GM18511 (cell line): Measurements from ENCODE around the gene TEDDM1.
A peak's percentile ranks its signal among the peaks of the same experiment; 100 is the strongest.
"Not testable (repeated sequence)": the region's sequence is repeated elsewhere in the genome, so short reads cannot be mapped to it uniquely, and the experiment has no call there.

Source experiments
- ATAC-seq: cut with Tn5 transposase; IDR thresholded peaks from one replicate; pipeline ENCODE4 v1.9.1; 2021; ENCODE audit warnings: mild to moderate bottlenecking, moderate library complexity; ENCODE audit not compliant: unreplicated experiment

Gene TEDDM1, protein sequence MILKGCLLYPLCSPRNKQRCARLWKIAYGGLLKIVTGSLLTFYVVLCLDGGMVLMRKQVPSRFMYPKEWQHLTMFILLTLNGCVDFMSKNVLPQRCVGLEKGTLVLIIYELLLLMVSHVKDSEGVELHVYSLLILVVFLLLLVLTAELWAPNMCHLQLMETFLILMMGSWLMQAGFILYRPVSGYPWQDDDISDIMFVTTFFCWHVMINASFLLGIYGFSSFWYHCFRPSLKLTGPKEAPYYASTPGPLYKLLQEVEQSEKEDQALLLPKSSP

DNA sequence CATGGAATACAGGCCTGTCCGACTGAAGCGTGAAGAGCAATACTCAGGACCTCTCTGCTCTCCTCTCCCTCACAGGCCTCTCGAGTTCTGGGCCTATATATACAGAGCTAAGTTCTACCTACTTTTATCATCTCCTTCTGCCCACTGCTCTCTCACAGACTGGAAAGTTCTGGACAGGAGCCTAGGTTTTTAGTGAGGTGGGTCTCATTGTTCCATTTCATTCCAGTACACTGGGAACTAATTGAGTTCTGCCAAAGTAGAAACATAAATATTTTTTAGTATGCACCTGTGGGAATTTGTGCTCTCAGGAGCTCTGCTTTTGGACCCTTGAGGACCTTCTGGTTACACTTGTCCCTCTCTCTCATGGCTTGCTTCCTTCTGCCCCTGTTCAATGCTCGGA is at the start of gene TEDDM1:
Gene TEDDM1, minus strand, starts transcription at position 101 of the 400 bp plus-strand sequence. CDS start 182 bp downstream, outside the sequence.
- no peak for ATAC-seq

DNA sequence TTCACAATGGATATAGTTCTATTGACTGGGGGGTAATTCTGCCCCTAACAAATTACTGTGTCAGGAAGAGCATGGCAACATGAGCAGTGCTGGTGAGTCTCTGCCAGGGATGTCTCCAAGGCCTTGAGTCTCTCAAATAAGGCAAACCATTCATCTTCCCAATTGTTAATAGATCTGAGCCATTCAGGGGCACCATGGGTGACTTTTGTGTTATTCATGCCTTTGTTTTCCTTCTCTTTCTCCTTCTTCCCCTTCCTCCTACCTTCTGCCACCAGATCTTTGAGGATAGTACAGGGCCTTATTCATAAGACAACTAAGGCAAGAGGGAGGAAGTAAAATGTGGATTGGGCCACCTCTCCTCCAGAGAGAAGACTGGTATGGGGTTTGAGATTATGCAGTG is 49.6 kb upstream of the TEDDM1 start, which contains the start of gene RGSL1:
Gene RGSL1, plus strand, starts transcription at position 60 of the 400 bp plus-strand sequence. Its CDS starts 20 bp downstream, at position 80.
- ATAC-seq, result no peak

DNA sequence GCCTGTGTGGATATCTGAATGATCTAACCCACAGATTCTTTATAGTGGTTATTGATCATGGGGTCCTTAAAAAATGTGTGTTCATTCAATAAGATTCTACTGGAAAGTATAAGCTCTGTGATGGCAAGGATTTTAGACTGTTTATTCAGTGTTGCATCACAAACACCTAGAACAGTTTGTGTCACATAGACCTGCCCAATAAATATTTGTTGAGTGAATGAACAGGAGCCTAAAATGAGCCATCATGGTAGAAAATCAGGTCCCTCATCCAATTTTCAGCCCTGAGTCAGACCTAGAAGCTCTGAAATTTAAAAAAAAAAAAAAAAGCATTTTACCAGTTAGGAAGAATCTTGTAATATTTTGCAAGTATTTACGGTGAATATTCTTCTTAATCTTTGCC is 47.2 kb upstream of the TEDDM1 start:
- no peak for ATAC-seq

DNA sequence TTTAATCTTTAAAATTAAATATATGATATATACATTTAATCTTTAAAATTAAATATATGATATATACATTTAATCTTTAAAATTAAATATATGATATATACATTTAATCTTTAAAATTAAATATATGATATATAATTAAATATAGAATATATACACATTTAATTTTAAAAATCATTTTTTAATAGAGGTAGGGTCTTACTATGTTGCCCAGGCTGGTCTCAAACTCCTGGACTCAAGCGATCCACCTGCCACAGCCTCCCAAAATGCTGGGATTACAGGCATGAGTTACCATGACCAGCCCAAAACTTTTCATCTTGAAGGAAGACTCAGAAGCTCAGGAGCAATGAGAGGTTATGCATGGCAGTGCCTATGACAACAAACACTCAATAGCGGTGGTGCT is 46.7 kb upstream of the TEDDM1 start:
- not testable (repeated sequence) for ATAC-seq

DNA sequence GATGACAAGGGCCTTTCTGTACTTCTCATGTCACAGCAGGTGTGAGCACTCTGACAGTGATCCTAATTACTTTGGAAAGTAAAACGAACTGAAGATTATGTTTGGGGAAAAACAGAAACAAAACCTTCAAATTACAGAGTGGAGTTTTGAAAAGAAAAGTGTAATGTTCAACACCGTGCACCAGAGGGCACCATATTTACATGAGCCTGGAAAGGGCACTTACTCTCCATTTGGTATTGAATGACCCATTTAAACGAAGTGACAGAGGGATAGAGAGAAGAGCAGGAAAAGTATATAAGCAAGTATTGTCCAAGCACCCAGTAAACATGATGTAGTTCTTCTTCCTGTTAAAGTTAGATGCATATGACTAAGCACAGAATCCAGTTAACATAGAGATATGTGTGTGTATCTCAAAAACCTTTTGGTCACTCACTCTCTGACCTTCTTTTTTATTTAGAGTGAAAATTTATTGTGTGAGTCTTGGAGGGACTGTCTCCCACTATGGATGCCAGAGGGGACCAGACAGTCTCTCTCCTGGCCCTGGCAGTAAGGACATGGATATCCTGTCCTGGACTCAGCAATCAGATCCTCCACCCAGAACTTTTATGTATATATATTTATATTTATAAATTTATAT is 45.7 kb upstream of the TEDDM1 start:
- ATAC-seq, result peak; percentile 68

DNA sequence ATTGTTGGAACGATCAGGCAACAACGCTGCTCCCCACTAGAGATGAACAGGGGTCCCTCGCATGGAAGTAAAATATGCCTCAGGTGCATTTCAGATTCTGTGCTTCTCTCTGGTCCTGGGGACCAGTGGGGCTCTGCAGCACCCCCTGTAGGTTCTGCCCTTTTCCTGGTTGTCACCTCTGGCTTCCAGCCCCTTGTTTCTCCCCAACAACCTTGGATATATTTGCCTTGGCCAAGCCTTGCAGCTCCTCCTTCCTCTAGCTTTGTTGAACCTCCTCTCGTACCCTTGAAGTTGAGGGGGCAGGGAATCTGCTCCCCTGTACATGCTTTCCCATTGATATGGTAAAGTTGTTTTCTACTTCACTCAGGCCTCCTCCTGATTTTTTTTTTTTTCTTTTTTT is 44.0 kb upstream of the TEDDM1 start:
- ATAC-seq, result no peak

DNA sequence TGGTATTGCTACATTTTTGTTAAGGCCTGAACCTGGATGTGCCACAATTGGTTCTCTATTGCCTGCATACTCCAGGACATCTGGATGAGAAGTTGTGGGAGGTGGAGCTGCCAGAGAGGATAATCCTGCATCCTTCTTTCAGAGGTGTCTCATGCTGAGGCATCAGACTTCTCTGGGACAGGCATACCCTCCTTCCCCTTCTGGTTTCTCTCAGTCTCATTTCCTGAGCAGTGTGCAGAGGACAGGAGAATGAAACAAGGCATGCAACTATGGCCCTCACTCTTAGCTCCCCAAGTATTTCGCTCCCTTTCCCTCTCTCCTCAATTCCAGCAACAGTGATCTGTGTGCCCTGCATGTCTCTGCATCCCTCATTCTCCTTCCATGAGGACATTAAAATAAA is 41.9 kb upstream of the TEDDM1 start:
- no peak for ATAC-seq

DNA sequence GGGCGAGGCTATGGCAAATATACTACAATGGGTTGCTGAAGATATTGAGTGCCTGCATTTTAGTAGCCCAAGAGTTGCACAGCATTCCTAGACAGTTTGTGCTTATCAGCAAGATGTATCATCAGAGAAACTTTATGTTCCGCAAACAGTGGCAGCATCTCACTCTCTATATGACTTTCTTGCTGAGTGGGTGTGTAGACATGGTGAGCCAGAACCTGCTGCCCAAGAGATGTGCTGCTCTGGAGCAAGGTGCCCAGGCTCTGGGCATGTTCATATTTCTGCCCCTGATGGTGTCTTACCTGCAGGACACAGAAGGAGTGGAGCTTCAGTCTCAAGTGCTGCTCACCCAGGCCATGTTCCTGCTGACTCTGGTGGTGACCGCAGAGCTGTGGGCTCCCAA is 41.3 kb upstream of the TEDDM1 start:
- ATAC-seq, result no peak

DNA sequence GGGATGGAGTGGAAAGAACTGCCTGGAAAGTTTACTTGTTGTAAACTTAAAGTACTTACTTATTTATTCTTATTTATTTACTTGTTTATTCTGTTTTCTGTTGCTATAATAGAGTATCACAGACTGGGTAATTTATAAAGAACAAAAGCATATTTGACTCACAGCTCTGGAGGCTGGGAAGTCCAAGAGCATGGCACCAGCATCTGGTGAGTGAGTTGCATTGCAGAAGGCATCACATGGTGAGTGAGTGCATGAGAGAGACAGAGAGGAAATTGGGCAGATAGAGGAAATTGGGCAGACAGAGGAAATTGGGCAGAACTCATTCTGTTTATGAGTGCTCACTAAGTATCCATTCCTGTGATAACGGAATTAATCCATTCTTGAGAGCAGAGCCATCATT is 37.9 kb upstream of the TEDDM1 start:
- no peak for ATAC-seq

DNA sequence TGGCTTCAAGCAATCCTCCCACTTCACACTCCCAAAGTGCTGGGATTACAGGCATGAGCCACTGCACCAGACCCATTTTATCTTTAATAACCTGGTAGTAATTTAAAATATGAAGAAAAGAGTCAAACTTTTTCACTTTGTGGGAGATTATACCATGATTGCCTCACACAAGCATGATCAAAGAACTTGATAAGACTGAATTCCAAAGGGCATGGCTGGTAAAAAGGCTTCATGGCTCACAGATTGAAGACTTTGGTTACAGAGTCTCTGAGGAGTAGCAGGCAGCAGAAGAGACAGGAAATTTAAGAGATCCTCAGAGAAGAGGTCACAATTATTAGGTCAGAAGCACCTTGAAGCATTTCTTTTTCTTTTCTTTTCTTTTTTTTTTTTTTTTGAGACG is 33.1 kb upstream of the TEDDM1 start:
- ATAC-seq, result no peak

DNA sequence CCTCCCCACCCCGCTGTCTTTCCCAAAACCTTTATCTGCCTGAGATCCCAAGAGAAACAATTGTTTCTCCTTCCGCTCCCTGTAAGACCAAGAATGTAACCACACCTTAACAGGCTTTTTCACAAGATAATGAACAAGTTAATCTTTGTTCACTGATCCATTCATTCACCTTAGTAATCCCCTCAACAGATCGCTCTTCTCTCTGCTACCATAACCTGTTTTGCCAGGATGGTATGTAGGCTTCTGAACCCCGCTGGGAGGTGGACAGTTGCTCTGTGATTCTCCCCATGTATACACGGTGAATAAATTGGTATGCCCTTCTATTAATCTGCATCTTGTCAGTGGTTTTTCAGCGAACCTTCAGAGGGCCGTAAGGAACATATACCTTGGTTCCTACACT is 30.8 kb upstream of the TEDDM1 start:
- ATAC-seq, result no peak

DNA sequence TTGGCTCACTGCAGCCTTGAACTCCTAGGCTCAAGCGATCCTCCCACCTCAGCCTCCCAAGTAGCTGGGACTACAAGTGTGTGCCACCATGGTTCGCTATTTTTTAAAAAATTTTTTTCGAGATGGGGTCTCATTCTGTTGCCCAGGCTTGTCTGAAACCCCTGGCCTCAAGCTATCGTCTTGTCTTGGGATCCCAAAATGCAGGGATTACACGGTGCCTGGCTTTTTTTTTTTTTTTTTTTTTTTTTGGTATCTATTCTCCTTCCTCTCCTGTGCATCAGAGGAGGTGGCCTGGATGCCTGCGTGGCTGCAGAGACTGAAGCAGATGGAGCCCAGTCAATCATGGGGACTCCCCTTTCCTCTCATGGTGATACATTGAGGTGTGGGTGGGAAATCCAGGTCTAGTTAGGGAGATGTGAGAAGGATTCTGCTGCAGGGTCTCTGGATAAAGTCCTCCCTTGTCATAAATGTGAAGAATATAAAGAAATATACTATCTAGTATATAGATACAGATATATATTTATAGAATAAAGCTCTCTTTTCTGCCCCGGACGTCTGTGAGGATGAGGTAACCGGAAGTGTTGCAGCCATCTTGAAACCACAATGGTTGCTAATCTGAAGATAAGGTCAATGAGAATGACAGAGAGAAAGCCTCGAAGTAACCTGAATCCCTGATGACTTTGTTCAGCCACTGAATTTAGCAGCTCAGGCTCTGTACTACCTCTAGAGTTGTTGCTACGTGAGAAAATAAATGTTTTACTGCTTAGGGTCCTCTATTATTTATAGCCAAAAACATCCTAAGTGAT is 30.0 kb upstream of the TEDDM1 start:
- ATAC-seq, result peak; percentile 44

DNA sequence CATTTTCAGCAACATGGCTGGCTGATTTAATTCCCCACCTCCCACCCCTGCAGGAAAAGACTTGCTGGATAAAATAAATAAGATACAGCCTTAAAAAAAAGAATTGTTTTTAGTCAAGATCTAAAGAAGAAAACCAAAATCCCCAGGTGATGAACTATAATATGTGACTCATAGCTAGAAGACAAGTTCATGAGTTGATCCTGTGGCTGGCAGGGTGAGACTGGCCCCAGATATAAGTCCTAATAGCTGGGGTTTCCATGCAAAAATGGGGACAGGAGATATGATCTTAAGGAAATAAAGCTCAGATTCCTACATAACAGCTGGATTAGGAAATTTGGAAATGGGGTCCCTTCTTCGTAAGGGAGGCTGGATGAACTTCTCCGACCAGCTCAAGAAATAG is 27.6 kb upstream of the TEDDM1 start:
- peak; percentile 30 for ATAC-seq

DNA sequence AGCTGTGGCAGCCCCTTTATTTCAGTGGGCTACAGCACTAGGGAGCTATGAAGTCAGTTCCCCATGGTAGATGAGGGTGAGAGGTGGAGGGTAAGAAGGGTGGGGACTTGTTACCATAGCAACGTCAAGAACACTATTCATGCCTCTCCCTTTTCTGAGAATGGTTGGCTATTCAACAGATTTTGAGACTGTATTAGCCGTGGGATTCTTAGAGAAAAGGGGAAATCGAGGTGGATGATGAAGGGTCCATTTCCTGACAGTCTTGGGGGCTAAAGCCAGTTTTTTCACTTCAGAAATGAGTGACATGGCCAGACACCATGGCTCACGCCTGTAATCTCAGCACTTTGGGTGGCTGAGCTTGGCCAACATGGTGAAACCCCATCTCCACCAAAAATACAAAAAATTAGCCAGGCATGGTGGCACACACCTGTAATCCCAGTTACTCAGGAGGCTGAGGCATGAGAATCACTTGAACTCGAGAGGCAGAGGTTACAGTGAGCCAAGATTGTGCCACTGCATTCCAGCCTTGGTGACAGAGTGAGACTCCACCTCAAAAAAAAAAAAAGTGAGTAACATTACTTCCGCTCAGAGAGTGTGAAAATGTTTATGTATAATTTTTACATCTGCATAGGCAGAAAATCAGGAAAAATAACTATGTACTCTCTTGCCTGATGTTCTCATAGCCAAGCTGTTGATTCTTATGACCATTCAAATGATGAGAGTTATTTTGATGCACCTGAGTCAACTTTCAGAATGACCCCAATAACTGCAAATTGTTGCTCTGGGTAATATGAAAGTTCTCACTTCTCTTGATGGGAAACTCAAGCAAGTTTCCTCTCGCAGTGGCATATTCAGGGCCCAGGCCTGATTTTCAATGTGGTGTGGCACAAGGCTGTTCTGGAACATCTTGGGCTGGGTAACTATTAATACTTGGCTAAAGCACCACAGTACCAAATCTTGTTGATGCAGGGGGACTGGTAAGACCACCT is 26.3 kb upstream of the TEDDM1 start:
- peak; percentile 66 for ATAC-seq

DNA sequence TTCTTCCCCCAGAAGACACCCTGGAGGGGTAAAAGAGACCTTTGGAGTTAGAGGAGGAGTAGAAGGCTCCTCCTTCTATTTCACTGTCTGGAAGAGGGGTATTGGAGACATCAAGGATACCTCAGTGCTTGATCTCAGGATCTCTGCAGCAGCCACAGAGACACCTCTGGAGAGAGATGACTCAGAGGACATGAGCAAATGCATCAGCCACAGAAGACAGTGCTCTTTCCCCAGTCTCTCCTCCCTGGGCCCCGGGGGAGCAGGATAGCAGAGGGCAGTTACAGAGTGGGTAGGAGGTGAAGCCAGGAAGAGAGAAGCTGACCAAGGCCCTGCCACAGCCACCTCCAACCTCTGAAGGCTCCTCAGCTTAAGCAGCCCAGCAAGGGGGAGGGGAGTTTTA is 15.3 kb upstream of the TEDDM1 start:
- no peak for ATAC-seq

DNA sequence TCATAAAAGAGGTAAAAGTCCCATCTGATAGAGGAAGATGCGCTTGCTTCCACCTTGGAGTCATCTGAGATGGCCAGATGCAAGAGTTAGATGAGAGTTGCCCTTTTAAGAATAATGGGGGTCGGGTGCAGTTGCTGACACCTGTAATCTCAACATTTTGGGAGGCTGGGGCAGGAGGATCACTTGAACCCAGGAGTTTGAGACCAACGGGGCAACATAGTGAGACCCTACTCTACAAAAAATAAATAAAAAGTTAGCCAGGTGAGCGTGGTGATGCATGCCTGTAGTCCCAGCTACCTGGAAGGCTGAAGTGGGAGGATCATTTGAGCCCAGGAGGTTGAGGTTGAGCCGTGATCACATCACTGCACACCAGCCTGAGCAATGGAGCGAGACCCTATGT is 13.5 kb upstream of the TEDDM1 start:
- no peak for ATAC-seq

DNA sequence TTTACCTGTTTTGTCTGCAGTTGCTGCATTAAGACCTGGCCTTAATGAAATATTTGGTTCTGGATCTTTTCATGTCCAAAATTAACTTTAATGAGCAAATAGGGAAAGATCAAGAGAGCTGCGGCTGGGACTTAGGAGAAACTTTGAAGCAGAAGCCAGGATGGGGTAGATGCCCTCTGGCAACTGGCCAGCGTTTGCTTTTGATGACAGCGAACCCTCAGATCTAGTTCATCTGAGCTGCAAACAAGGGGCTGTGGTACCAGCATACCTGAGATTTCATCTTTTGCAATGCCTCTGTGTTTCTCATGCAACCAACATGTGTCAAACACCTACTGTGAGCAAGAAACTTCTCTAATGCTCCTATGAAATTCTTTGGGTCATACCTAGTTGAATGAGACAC is 13.0 kb upstream of the TEDDM1 start:
- no peak for ATAC-seq

DNA sequence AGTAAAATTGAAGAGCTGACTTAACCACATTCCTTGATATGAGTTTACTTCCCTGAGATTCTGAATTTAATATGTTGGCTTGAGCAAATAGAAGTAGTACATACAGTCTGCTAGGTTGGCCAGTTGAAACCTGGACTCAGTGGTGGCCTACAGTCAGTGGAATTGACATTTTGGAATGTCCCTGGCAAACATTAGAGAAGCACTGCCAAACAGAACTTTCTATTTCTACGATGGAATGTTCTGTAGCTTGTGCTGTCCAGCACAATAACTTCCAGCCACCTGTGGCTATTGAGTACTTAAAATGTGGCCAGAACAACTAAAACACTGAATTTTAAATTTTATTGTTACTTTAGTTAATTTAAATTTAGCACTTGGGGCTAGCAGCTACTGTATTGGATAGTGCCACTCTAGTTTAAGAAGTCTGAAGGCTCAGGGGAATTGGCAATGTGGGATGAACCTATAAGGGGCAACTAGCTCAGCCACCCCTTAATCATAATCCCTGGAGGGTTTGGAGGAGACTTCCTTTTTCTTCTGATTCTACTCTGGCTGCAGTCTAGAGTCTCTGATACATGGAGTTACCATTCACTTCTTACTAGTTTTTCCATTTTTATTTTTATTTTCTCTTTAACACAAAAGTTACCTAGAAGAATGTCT is 10.3 kb upstream of the TEDDM1 start:
- ATAC-seq, result no peak

DNA sequence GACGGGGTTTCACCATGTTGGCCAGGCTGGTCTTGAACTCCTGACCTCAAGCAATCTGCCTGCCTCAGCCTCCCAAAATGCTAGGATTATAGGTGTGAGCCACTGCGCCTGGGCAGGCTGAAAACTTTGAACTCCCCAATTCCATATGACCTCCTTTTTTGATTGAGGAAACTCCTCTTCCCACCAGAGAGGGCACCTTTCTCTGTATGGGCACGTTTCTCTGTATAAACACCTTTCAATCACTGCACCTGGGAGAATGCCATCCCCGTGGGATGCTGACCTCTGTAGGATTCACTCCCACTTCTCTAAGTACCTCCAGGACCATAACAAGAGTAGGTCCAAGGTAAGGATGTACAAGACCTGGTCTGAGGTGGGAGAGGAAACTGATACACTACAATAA is 9.7 kb upstream of the TEDDM1 start:
- ATAC-seq, result no peak

DNA sequence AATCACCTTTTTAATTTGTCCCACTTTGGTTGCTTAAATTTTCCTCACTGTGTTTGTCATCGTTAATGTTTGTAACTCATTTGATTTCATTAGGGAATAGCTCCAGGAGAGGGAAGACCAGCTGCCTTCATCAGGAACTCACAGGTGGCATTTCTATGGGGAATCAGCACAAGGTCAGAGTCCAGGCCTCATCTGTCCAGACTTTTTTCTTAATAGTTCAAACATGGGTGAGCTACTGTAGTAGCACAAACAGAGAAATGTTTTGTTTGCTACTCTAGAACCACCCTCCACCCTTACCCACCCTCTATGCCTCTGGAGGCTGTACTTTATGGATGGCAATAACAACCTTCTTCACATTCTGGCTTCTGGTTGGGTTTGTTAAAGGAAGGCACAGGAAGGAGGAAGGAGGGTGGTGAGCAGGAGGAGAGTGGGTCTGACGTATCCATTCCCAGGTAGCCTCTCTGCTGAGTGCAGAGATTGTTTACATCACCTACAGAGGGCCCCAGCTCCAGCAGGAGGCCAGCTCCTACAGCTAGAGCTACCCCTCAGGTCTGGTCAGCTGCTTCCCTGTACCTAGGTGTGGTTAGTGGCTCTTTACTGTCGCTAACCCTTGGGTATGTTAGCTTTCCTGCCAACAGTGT is 8.1 kb upstream of the TEDDM1 start:
- ATAC-seq, result no peak
